Liver (tissue), 9 donors: ENCODE data around the gene HES6. TPM values are rescaled to one million over a fixed set of nuclear protein-coding genes. Genes with fewer than 3 reads are reported as not detected.
"Not testable (repeated sequence)": the region's sequence is repeated elsewhere in the genome, so short reads cannot be mapped to it uniquely, and the experiment has no call there.

ENCODE experiments used
- DNase-seq: peaks from one replicate; pipeline ENCODE4 v3.0.0-alpha.2; 2017; ENCODE audit warnings: low spot score
- H3K27ac ChIP-seq, 2 donors: one replicate each; pipeline ENCODE4 v1.7.0; 2013; ENCODE audit warnings: inconsistent platforms in 2 of 2, low read length in 2 of 2, control low read depth in 1 of 2, low read depth in 1 of 2, mild to moderate bottlenecking in 1 of 2
- H3K27me3 ChIP-seq, 4 donors: one replicate each; pipeline versions ENCODE4 v1.6.1 to v1.7.0; 2013; ENCODE audit warnings: low read length in 3 of 4, inconsistent platforms in 1 of 4, mild to moderate bottlenecking in 1 of 4, moderate library complexity in 1 of 4; ENCODE audit not compliant: control insufficient read depth in 4 of 4, insufficient read depth in 4 of 4
- H3K36me3 ChIP-seq, 4 donors: one replicate each; pipeline versions ENCODE4 v1.6.1 to v1.7.0; 2013; ENCODE audit warnings: low read length in 3 of 4, mild to moderate bottlenecking in 3 of 4, low read depth in 1 of 4, moderate library complexity in 1 of 4; ENCODE audit not compliant: control insufficient read depth in 4 of 4, insufficient read depth in 3 of 4
- H3K4me1 ChIP-seq, 4 donors: one replicate each; pipeline versions ENCODE4 v1.6.1 to v1.7.0; 2013; ENCODE audit warnings: low read length in 3 of 4, mild to moderate bottlenecking in 3 of 4, moderate library complexity in 1 of 4; ENCODE audit not compliant: control insufficient read depth in 4 of 4, insufficient read depth in 4 of 4
- H3K4me3 ChIP-seq, 3 donors: one replicate each; pipeline versions ENCODE4 v1.6.1 to v1.7.0; 2013; ENCODE audit warnings: low read length in 3 of 3, control low read depth in 1 of 3, low read depth in 1 of 3, mild to moderate bottlenecking in 1 of 3
- H3K9ac ChIP-seq, 2 donors: one replicate each; pipeline ENCODE4 v1.7.0; 2013; ENCODE audit warnings: low read length in 2 of 2, mild to moderate bottlenecking in 2 of 2, moderate library complexity in 2 of 2, control low read depth in 1 of 2, low read depth in 1 of 2
- H3K9me3 ChIP-seq, 4 donors: one replicate each; pipeline versions ENCODE4 v1.6.1 to v1.7.0; 2013; ENCODE audit warnings: low read length in 3 of 4; ENCODE audit not compliant: control insufficient read depth in 4 of 4
- EGR1 ChIP-seq, 2 donors: IDR thresholded peaks; 2 replicates each; pipeline ENCODE4 v1.6.1; 2016 to 2018; ENCODE audit warnings: antibody characterized with exemption in 2 of 2, low read depth in 2 of 2
- FOXA1 ChIP-seq: IDR thresholded peaks from 2 replicates; pipeline ENCODE4 v1.6.1; 2016; ENCODE audit warnings: antibody characterized with exemption
- FOXA2 ChIP-seq: IDR thresholded peaks from 2 replicates; pipeline ENCODE4 v1.6.1; 2016; ENCODE audit warnings: antibody characterized with exemption
- GABPA ChIP-seq, 2 donors: IDR thresholded peaks in 1 of 2; conservative IDR thresholded peaks in 1 of 2; 2 replicates each; pipeline ENCODE4 v1.6.1; 2016; ENCODE audit warnings: antibody characterized with exemption in 2 of 2, mild to moderate bottlenecking in 1 of 2, moderate library complexity in 1 of 2
- HNF4A ChIP-seq, 2 donors: conservative IDR thresholded peaks; 2 replicates each; pipeline ENCODE4 v1.6.1; 2016; ENCODE audit warnings: antibody characterized with exemption in 2 of 2, mild to moderate bottlenecking in 2 of 2
- HNF4G ChIP-seq: IDR thresholded peaks from 2 replicates; pipeline ENCODE4 v1.6.1; 2016; ENCODE audit warnings: antibody characterized with exemption
- JUND ChIP-seq, 2 donors: IDR thresholded peaks; 2 replicates each; pipeline ENCODE4 v1.6.1; 2016; ENCODE audit warnings: antibody characterized with exemption in 2 of 2
- MAX ChIP-seq: IDR thresholded peaks from 2 replicates; pipeline ENCODE4 v1.6.1; 2016; ENCODE audit warnings: antibody characterized with exemption
- NR2F2 ChIP-seq: IDR thresholded peaks from 2 replicates; pipeline ENCODE4 v1.6.1; 2016; ENCODE audit warnings: antibody characterized with exemption
- RAD21 ChIP-seq, 2 donors: IDR thresholded peaks; 2 replicates each; pipeline ENCODE4 v1.6.1; 2016; ENCODE audit warnings: antibody characterized with exemption in 2 of 2, mild to moderate bottlenecking in 2 of 2
- RXRA ChIP-seq, 2 donors: IDR thresholded peaks; 2 replicates each; pipeline ENCODE4 v1.6.1; 2017 to 2018; ENCODE audit warnings: antibody characterized with exemption in 2 of 2, mild to moderate bottlenecking in 1 of 2
- SP1 ChIP-seq: IDR thresholded peaks from 2 replicates; pipeline ENCODE4 v1.6.1; 2018; ENCODE audit warnings: antibody characterized with exemption, mild to moderate bottlenecking
- TAF1 ChIP-seq: conservative IDR thresholded peaks from 2 replicates; pipeline ENCODE4 v1.6.1; 2016; ENCODE audit warnings: antibody characterized with exemption, mild to moderate bottlenecking
- YY1 ChIP-seq: IDR thresholded peaks from 2 replicates; pipeline ENCODE4 v1.6.1; 2016; ENCODE audit warnings: antibody characterized with exemption, mild to moderate bottlenecking
- ZBTB33 ChIP-seq: IDR thresholded peaks from 2 replicates; pipeline ENCODE4 v1.6.1; 2016; ENCODE audit warnings: antibody characterized with exemption
- WGBS: extraction: QIAGEN DNeasy Blood & Tissue Kit; methylation state at CpG from one replicate; pipeline ENCODE4 v1.1.7; 2013; 5-methylcytosine and 5-hydroxymethylcytosine counted together
- polyA plus RNA-seq, 2 donors: library from polyadenylated mRNA; stranded (reverse) in 1 of 2; unstranded in 1 of 2; fragments of 200-250 nt in 1 of 2; fragments of >200 nt in 1 of 2; fragmentation: Nextera tagmentation in 1 of 2; extraction: Ambion mirVana in 1 of 2; gene quantifications; one replicate each; pipeline versions ENCODE4 v1.2.1 to v1.2.3, GENCODE V29; 2013 to 2015
- total RNA-seq, 2 donors: library from RNA; depleted of rRNA; stranded (reverse); fragments of >200 nt; gene quantifications; one replicate each; pipeline ENCODE4 v1.2.3, GENCODE V29; 2014
- TF ChIP-seq, protein P1 (sequence below): IDR thresholded peaks from 2 replicates; pipeline ENCODE4 v1.6.1; 2016; ENCODE audit warnings: antibody characterized with exemption
- TF ChIP-seq, protein P2 (sequence below): fragments of 150-350 bp; IDR thresholded peaks from 2 replicates; pipeline ENCODE4 v1.5.1; 2017; ENCODE audit warnings: improper control_type of control experiment, low read depth, low read length; ENCODE audit not compliant: missing input control
- TF ChIP-seq, protein P3 (sequence below): IDR thresholded peaks from 2 replicates; pipeline ENCODE4 v1.6.1; 2016; ENCODE audit warnings: antibody characterized with exemption, mild to moderate bottlenecking
- donor health status: healthy.
- donor health status: healthy.
- donor health status: healthy.
- donor health status: healthy.
- donor health status: healthy.

HES6 gene
- total and polyA plus RNA-seq, 4 donors = 1.7 to 13.2 (median 2.6) TPM

GRCh38 chr2:238272156-238272555, 32.3 kb upstream of the HES6 start:
- Histone ChIP-seq H3K9me3 (no peaks in the 10 kb centered on the region), H3K27ac (no peak overlapping the region), H3K36me3 (peaks cover 5 to 72% (median 53%) of the 10 kb centered on the region in 4 donors), H3K27me3 (no peaks in the 10 kb centered on the region), H3K9ac (no peak overlapping the region), H3K4me3 (no peak overlapping the region), H3K4me1 (peaks cover 1 to 15% (median 7%) of the 10 kb centered on the region in 4 donors)
- TF ChIP-seq SP1 (no peak), HNF4A (conservative IDR thresholded peaks at IDR 0.05) (no peak), GABPA (IDR thresholded peaks at IDR 0.05 in 1 of 2, conservative IDR thresholded peaks at IDR 0.05 in 1 of 2) (no peak), JUND (IDR thresholded peaks at IDR 0.05) (no peak), FOXA1 (no peak), RAD21 (IDR thresholded peaks at IDR 0.05) (no peak), NR2F2 (no peak), FOXA2 (no peak), YY1 (no peak), EGR1 (IDR thresholded peaks at IDR 0.05; ENCODE audit: low read depth in 2 of 2) (no peak), RXRA (IDR thresholded peaks at IDR 0.05) (no peak), ZBTB33 (no peak), TAF1 (no peak), MAX (no peak), HNF4G (no peak)
- TF ChIP-seq, protein P1, sequence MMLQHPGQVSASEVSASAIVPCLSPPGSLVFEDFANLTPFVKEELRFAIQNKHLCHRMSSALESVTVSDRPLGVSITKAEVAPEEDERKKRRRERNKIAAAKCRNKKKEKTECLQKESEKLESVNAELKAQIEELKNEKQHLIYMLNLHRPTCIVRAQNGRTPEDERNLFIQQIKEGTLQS = no peak
- TF ChIP-seq, protein P2, sequence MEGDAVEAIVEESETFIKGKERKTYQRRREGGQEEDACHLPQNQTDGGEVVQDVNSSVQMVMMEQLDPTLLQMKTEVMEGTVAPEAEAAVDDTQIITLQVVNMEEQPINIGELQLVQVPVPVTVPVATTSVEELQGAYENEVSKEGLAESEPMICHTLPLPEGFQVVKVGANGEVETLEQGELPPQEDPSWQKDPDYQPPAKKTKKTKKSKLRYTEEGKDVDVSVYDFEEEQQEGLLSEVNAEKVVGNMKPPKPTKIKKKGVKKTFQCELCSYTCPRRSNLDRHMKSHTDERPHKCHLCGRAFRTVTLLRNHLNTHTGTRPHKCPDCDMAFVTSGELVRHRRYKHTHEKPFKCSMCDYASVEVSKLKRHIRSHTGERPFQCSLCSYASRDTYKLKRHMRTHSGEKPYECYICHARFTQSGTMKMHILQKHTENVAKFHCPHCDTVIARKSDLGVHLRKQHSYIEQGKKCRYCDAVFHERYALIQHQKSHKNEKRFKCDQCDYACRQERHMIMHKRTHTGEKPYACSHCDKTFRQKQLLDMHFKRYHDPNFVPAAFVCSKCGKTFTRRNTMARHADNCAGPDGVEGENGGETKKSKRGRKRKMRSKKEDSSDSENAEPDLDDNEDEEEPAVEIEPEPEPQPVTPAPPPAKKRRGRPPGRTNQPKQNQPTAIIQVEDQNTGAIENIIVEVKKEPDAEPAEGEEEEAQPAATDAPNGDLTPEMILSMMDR = no peak
- TF ChIP-seq, protein P3, sequence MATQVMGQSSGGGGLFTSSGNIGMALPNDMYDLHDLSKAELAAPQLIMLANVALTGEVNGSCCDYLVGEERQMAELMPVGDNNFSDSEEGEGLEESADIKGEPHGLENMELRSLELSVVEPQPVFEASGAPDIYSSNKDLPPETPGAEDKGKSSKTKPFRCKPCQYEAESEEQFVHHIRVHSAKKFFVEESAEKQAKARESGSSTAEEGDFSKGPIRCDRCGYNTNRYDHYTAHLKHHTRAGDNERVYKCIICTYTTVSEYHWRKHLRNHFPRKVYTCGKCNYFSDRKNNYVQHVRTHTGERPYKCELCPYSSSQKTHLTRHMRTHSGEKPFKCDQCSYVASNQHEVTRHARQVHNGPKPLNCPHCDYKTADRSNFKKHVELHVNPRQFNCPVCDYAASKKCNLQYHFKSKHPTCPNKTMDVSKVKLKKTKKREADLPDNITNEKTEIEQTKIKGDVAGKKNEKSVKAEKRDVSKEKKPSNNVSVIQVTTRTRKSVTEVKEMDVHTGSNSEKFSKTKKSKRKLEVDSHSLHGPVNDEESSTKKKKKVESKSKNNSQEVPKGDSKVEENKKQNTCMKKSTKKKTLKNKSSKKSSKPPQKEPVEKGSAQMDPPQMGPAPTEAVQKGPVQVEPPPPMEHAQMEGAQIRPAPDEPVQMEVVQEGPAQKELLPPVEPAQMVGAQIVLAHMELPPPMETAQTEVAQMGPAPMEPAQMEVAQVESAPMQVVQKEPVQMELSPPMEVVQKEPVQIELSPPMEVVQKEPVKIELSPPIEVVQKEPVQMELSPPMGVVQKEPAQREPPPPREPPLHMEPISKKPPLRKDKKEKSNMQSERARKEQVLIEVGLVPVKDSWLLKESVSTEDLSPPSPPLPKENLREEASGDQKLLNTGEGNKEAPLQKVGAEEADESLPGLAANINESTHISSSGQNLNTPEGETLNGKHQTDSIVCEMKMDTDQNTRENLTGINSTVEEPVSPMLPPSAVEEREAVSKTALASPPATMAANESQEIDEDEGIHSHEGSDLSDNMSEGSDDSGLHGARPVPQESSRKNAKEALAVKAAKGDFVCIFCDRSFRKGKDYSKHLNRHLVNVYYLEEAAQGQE = no peak
- no peak for DNase-seq
- 98% methylated on average over 4 of the region's 4 CpGs for WGBS

DNA sequence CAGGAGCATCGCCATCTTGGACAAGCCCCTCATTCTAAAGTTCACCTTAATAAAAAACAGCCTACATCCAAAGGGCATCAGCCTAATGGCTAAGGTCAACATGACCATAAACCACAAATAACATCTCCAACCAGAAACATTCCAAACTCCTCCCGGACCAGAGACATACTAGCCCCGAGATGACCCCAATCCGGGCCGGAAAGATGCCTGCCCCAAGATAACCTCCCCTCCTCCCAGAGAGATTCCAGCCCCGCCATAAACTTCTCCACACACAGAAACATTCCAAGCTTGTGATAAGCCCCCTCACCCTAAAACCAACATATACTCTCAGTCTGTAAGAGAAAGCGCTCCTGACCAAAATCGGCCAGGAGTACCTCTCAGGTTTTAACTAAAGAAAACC, 31.8 kb upstream of the HES6 start:
- H3K9me3 ChIP-seq, H3K27me3 ChIP-seq, H3K4me3 ChIP-seq, H3K27ac ChIP-seq, DNase-seq, H3K9ac ChIP-seq: not testable (repeated sequence)
- 79% methylated on average over 8 of the region's 8 CpGs for WGBS
- Histone ChIP-seq H3K36me3 (peaks cover 5 to 71% (median 51%) of the 10 kb centered on the region in 4 donors), H3K4me1 (peaks cover 1 to 15% (median 7%) of the 10 kb centered on the region in 4 donors)
